Peyer's patch (tissue), 4 donors: Measurements from ENCODE around the gene CRTAC1. TPM values are rescaled to one million over a fixed set of nuclear protein-coding genes. Genes with fewer than 3 reads are reported as not detected.
A peak's percentile ranks its signal among the peaks of the same experiment; 100 is the strongest.

Source experiments
- DNase-seq, 3 donors: peaks; one replicate each; pipeline ENCODE4 v3.0.0-alpha.2; 2017 to 2019
- H3K27ac ChIP-seq, 4 donors: fragments of 200-600 bp; sonication (generic); one replicate each; pipeline ENCODE4 v1.5.1; 2016 to 2019
- H3K27me3 ChIP-seq, 2 donors: fragments of 200-600 bp; sonication (generic); one replicate each; pipeline ENCODE4 v1.5.1; 2019
- H3K36me3 ChIP-seq, 3 donors: fragments of 200-600 bp; sonication (generic); one replicate each; pipeline ENCODE4 v1.5.1; 2016 to 2019
- H3K4me1 ChIP-seq, 4 donors: fragments of 200-600 bp; sonication (generic); one replicate each; pipeline ENCODE4 v1.5.1; 2016 to 2019
- H3K4me3 ChIP-seq, 4 donors: fragments of 200-600 bp; sonication (generic); 1 replicate in 3 of 4; 2 replicates in 1 of 4; pipeline ENCODE4 v1.5.1; 2016 to 2019; ENCODE audit warnings: mild to moderate bottlenecking in 1 of 4
- H3K9me3 ChIP-seq, 4 donors: fragments of 200-600 bp; sonication (generic); one replicate each; pipeline ENCODE4 v1.5.1; 2016 to 2019; ENCODE audit warnings: mild to moderate bottlenecking in 1 of 4
- CTCF ChIP-seq, 6 experiments: fragments of 450-650 bp in 4 of 6; fragments of 200-600 bp in 2 of 6; sonication (generic) in 1 of 6; IDR thresholded peaks; one replicate each; pipeline ENCODE4 v1.5.1; 2017 to 2019; ENCODE audit warnings: antibody characterized with exemption in 6 of 6, mild to moderate bottlenecking in 3 of 6, moderate library complexity in 1 of 6
- POLR2A ChIP-seq, 2 donors: fragments of 450-650 bp; IDR thresholded peaks; one replicate each; pipeline ENCODE4 v1.5.1; 2017; ENCODE audit warnings: antibody characterized with exemption in 2 of 2, mild to moderate bottlenecking in 2 of 2, moderate library complexity in 2 of 2
- total RNA-seq, 4 donors: library from RNA; depleted of rRNA; stranded (reverse); fragments of >200 nt; gene quantifications; one replicate each; pipeline ENCODE4 v1.1.0, GENCODE V29; 2016

The CRTAC1 gene
- total RNA-seq, 4 donors from 2014 or later = 0.53 TPM; not detected in 3

GRCh38 chr10:97926055-97926454 is 104.4 kb downstream of the CRTAC1 start:
- Histone ChIP-seq H3K27ac (no peak overlapping the region), H3K36me3 (no peaks in the 10 kb centered on the region), H3K27me3 (no peaks in the 10 kb centered on the region), H3K9me3 (no peaks in the 10 kb centered on the region), H3K4me1 (no peaks in the 10 kb centered on the region), H3K4me3 (no peak overlapping the region)
- DNase-seq = peak in 1 of 3 donors; percentile 28
- TF ChIP-seq CTCF (IDR thresholded peaks at IDR 0.05) (no peak), POLR2A (IDR thresholded peaks at IDR 0.05) (no peak)

- no peaks in the 10 kb centered on the region for H3K27me3 ChIP-seq
- no peak for TF ChIP-seq CTCF (IDR thresholded peaks at IDR 0.05)
- no peak for TF ChIP-seq POLR2A (IDR thresholded peaks at IDR 0.05)
- H3K27ac ChIP-seq = no peak overlapping the region
- no peaks in the 10 kb centered on the region for H3K4me1 ChIP-seq
- peak in 1 of 3 donors; percentile 8 for DNase-seq
- H3K36me3 ChIP-seq = no peaks in the 10 kb centered on the region
- H3K4me3 ChIP-seq = no peak overlapping the region
- H3K9me3 ChIP-seq = no peaks in the 10 kb centered on the region
Observed at GRCh38 chr10:97925308-97925938, 105.0 kb downstream of the CRTAC1 start.

GRCh38 chr10:97924678-97925077 is 105.7 kb downstream of the CRTAC1 start:
- no peak overlapping the region for H3K27ac ChIP-seq
- no peaks in the 10 kb centered on the region for H3K27me3 ChIP-seq
- no peaks in the 10 kb centered on the region for H3K9me3 ChIP-seq
- H3K4me1 ChIP-seq = no peaks in the 10 kb centered on the region
- no peaks in the 10 kb centered on the region for H3K36me3 ChIP-seq
- no peak for TF ChIP-seq CTCF (IDR thresholded peaks at IDR 0.05)
- TF ChIP-seq POLR2A (IDR thresholded peaks at IDR 0.05) = no peak
- DNase-seq = no peak
- no peak overlapping the region for H3K4me3 ChIP-seq

GRCh38 chr10:97923476-97923875 is 106.9 kb downstream of the CRTAC1 start:
- Histone ChIP-seq H3K27ac (no peak overlapping the region), H3K4me1 (no peaks in the 10 kb centered on the region), H3K4me3 (no peak overlapping the region), H3K27me3 (no peaks in the 10 kb centered on the region), H3K36me3 (no peaks in the 10 kb centered on the region), H3K9me3 (no peaks in the 10 kb centered on the region)
- DNase-seq = peak in 1 of 3 donors; percentile 20
- TF ChIP-seq CTCF (IDR thresholded peaks at IDR 0.05) = no peak
- TF ChIP-seq POLR2A (IDR thresholded peaks at IDR 0.05) = no peak

- H3K27ac ChIP-seq = no peak overlapping the region
- no peak for TF ChIP-seq POLR2A (IDR thresholded peaks at IDR 0.05)
- no peak for TF ChIP-seq CTCF (IDR thresholded peaks at IDR 0.05)
- no peak overlapping the region for H3K4me3 ChIP-seq
- no peaks in the 10 kb centered on the region for H3K4me1 ChIP-seq
- DNase-seq = peak in 1 of 3 donors; percentile 36
- H3K9me3 ChIP-seq = no peaks in the 10 kb centered on the region
- no peaks in the 10 kb centered on the region for H3K27me3 ChIP-seq
- no peaks in the 10 kb centered on the region for H3K36me3 ChIP-seq
Observed at GRCh38 chr10:97923057-97923456, 107.4 kb downstream of the CRTAC1 start.
